Measurements from ENCODE around the gene TNS1. TPM values are rescaled to one million over a fixed set of nuclear protein-coding genes. Genes with fewer than 3 reads are reported as not detected.

The TNS1 gene
- polyA plus RNA-seq, 1 of the 3 experiments (the other 2 are of a cell fraction), result 12.1 TPM

DNA sequence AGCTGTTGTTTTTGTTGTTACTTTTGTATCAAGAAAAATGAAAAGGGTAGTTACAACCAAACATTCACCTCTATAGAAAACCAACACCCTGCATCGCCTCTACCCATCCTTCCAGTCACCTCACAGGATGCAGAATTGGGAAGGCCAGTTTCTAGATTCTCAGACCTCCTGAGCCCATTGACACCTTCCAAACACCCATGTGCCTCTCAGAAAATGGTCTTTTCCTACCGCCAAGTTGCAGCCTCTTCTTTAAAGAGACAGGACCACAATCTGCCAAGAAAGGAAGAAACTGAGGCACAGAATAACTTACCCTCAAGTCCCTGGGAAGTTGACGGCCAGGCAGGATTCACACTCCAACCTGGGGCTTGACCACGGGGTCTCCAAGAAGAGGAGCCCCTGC, 101.4 kb downstream of the TNS1 start (continued):
- TF ChIP-seq EP300 (IDR thresholded peaks at IDR 0.05; ENCODE audit: borderline replicate concordance in 1 of 2, low read depth in 1 of 2, low read length in 1 of 2) (no peak), RAD21 (IDR thresholded peaks at IDR 0.05; ENCODE audit: low read length) (no peak), NFIC (IDR thresholded peaks at IDR 0.05; ENCODE audit: borderline replicate concordance) (no peak), MAX (IDR thresholded peaks at IDR 0.05; ENCODE audit: low read depth) (no peak), GATA2 (CRISPR knock-in tag; IDR thresholded peaks at IDR 0.05) (no peak), SIN3A (IDR thresholded peaks at IDR 0.05; ENCODE audit: borderline replicate concordance, low read depth, low read length) (no peak), CHD2 (IDR thresholded peaks at IDR 0.05; ENCODE audit: low read length, partially characterized antibody) (no peak), ELF1 (IDR thresholded peaks at IDR 0.05) (no peak)
- TF ChIP-seq, protein P1, sequence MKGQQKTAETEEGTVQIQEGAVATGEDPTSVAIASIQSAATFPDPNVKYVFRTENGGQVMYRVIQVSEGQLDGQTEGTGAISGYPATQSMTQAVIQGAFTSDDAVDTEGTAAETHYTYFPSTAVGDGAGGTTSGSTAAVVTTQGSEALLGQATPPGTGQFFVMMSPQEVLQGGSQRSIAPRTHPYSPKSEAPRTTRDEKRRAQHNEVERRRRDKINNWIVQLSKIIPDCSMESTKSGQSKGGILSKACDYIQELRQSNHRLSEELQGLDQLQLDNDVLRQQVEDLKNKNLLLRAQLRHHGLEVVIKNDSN (IDR thresholded peaks at IDR 0.05; ENCODE audit: borderline replicate concordance, low read depth), result no peak

- Histone ChIP-seq H3K4me1 (ENCODE audit: control insufficient read depth in 1 of 2, insufficient read depth in 2 of 2, low read depth in 1 of 2, low read length in 1 of 2) (peaks cover 12 to 57% of the 10 kb centered on the region in 2 experiments; a peak in 2 of 4 replicates), H3K9ac (no peak overlapping the region), H2AFZ (ENCODE audit: low read depth) (no peak overlapping the region), H3F3A (replicated peaks; ENCODE audit: insufficient read depth) (peaks cover 38% of the 10 kb centered on the region), H3K4me3 (ENCODE audit: low read depth in 2 of 2, low read length in 1 of 2) (no peak overlapping the region), H3K36me3 (replicated peaks in 1 of 2; ENCODE audit: control insufficient read depth in 1 of 2, insufficient read depth in 2 of 2, low read length in 1 of 2) (peaks cover 29 to 42% of the 10 kb centered on the region in 2 experiments), H3K27me3 (ENCODE audit: insufficient read depth) (no peaks in the 10 kb centered on the region), H3K79me2 (ENCODE audit: insufficient read depth) (peaks cover 81% of the 10 kb centered on the region; the same call in 1 of the 2 replicates), H3K9me2 (no peaks in the 10 kb centered on the region), H4K20me1 (ENCODE audit: insufficient read depth) (peaks cover 66% of the 10 kb centered on the region), H3K4me2 (no peak overlapping the region), H3K27ac (ENCODE audit: low read depth in 2 of 2, low read length in 1 of 2) (no peak overlapping the region), H3K9me3 (no peaks in the 10 kb centered on the region)
- WGBS (ENCODE audit: low lambda C conversion rate), result 86% methylated on average over 6 of the region's 7 CpGs
- CTCF ChIA-PET, result interaction anchor here (0.9 to 6.2 kb wide), 6 partner anchors 11 to 132 kb away, joined by 3 to 49 read pairs (median 6); no protein-coding TSS in a partner anchor
- POLR2A ChIA-PET, result no interaction called here
- TF ChIP-seq FOXJ3 (CRISPR knock-in tag; IDR thresholded peaks at IDR 0.05) (no peak), EZH2phosphoT487 (IDR thresholded peaks at IDR 0.05; ENCODE audit: borderline replicate concordance, low read depth) (no peak), TEAD4 (IDR thresholded peaks at IDR 0.05; ENCODE audit: borderline replicate concordance, insufficient read depth) (no peak), NRF1 (IDR thresholded peaks at IDR 0.05; ENCODE audit: low read depth, low read length) (no peak), MAX (IDR thresholded peaks at IDR 0.05; ENCODE audit: low read depth) (no peak), MXI1 (IDR thresholded peaks at IDR 0.05; ENCODE audit: low read depth, low read length) (no peak), MEF2A (IDR thresholded peaks at IDR 0.05; ENCODE audit: borderline replicate concordance, low read depth) (no peak), RFX5 (IDR thresholded peaks at IDR 0.05; ENCODE audit: low read length) (no peak), CHD2 (IDR thresholded peaks at IDR 0.05; ENCODE audit: low read length, partially characterized antibody) (no peak)
- TF ChIP-seq, protein P2, sequence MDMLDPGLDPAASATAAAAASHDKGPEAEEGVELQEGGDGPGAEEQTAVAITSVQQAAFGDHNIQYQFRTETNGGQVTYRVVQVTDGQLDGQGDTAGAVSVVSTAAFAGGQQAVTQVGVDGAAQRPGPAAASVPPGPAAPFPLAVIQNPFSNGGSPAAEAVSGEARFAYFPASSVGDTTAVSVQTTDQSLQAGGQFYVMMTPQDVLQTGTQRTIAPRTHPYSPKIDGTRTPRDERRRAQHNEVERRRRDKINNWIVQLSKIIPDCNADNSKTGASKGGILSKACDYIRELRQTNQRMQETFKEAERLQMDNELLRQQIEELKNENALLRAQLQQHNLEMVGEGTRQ (IDR thresholded peaks at IDR 0.05; ENCODE audit: borderline replicate concordance, low read depth, low read length), result no peak
- DNase-seq, result no peak
Measured at GRCh38 chr2:217900780-217901360, 101.9 kb downstream of the TNS1 start.
